ENCODE measurements around the gene DHRS7C. TPM values are rescaled to one million over a fixed set of nuclear protein-coding genes. Genes with fewer than 3 reads are reported as not detected.

Gene DHRS7C
- total and polyA plus RNA-seq, 12 donors = not detected

DNA sequence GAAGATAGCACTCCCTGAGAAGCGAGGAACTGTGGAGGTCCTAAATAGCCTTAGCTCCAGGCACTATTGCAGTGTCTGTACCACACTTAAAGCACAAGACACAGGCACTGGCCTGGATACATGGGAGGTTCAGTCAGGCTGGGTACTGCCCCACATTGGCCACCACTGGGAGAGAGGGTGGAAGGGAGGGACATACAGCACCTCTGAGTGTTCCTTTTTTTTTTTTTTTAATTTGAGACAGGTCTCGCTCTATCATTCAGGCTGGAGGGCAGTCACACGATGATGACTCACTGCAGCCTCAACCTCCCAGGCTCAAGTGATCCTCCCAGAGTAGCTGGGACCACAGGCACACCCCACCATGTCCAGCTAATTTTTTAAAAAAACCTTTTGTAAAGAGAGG, 29.1 kb upstream of the DHRS7C start:
- no peaks in the 10 kb centered on the region for H3K36me3 ChIP-seq (replicated peaks in 1 of 2)
- no peaks in the 10 kb centered on the region for H3K4me1 ChIP-seq (replicated peaks in 1 of 2)
- H3K27me3 ChIP-seq = no peaks in the 10 kb centered on the region
- H3K9me3 ChIP-seq (replicated peaks in 1 of 3) = no peaks in the 10 kb centered on the region
- 43 to 83% (median 68%) methylated on average over 3 of the region's 3 CpGs for WGBS, 4 donors
- intact Hi-C loops (cut with DNase I) = no loop called here
- no peak overlapping the region for H3K27ac ChIP-seq
- no peak overlapping the region for H3K4me3 ChIP-seq
- TF ChIP-seq, protein P1, sequence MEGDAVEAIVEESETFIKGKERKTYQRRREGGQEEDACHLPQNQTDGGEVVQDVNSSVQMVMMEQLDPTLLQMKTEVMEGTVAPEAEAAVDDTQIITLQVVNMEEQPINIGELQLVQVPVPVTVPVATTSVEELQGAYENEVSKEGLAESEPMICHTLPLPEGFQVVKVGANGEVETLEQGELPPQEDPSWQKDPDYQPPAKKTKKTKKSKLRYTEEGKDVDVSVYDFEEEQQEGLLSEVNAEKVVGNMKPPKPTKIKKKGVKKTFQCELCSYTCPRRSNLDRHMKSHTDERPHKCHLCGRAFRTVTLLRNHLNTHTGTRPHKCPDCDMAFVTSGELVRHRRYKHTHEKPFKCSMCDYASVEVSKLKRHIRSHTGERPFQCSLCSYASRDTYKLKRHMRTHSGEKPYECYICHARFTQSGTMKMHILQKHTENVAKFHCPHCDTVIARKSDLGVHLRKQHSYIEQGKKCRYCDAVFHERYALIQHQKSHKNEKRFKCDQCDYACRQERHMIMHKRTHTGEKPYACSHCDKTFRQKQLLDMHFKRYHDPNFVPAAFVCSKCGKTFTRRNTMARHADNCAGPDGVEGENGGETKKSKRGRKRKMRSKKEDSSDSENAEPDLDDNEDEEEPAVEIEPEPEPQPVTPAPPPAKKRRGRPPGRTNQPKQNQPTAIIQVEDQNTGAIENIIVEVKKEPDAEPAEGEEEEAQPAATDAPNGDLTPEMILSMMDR (IDR thresholded peaks at IDR 0.05) = no peak
- TF ChIP-seq POLR2A (IDR thresholded peaks at IDR 0.05) = no peak
- DNase-seq = no peak

DNA sequence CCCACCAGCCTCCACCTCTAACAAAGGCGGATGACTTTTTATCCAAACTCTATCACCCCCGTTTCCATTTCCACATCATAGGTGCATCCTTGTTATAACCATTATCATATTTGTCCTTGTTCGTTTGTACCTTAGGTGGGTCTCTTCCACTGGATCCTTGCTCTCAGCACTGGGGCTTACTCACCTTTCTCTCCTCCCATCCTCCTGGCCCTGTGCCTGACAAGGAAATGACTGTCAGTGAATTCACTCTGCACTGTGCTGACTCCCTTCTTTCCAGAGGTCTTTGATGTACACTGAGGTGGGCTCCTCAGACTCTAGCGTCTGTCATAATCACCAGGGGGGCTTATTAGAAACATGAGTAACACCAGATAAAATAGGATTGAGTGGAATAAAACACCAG, 27.4 kb upstream of the DHRS7C start:
- no peak overlapping the region for H3K27ac ChIP-seq
- H3K4me1 ChIP-seq (replicated peaks in 1 of 2) = no peaks in the 10 kb centered on the region
- H3K36me3 ChIP-seq (replicated peaks in 1 of 2) = no peaks in the 10 kb centered on the region
- TF ChIP-seq POLR2A (IDR thresholded peaks at IDR 0.05) = no peak
- TF ChIP-seq, protein P1 (IDR thresholded peaks at IDR 0.05) = no peak
- no peaks in the 10 kb centered on the region for H3K27me3 ChIP-seq
- WGBS, 4 donors = 51 to 68% (median 64%) methylated on average over 4 of the region's 4 CpGs
- H3K4me3 ChIP-seq = no peak overlapping the region
- no peaks in the 10 kb centered on the region for H3K9me3 ChIP-seq (replicated peaks in 1 of 3)
- no peak for DNase-seq
- intact Hi-C loops (cut with DNase I) = no loop called here

- Histone ChIP-seq H3K4me3 (no peak overlapping the region), H3K27me3 (no peaks in the 10 kb centered on the region), H3K36me3 (replicated peaks in 1 of 2) (no peaks in the 10 kb centered on the region), H3K9me3 (replicated peaks in 1 of 3) (no peaks in the 10 kb centered on the region), H3K4me1 (replicated peaks in 1 of 2) (no peaks in the 10 kb centered on the region), H3K27ac (no peak overlapping the region)
- DNase-seq = peak in 5 of 7 donors; percentile 2 to 59 (median 22)
- intact Hi-C loops (cut with DNase I) = no loop called here
- no peak for TF ChIP-seq POLR2A (IDR thresholded peaks at IDR 0.05)
- TF ChIP-seq, protein P1 (IDR thresholded peaks at IDR 0.05) = no peak
- 45 to 55% (median 51%) methylated on average over 8 of the region's 8 CpGs for WGBS, 4 donors
Observed at GRCh38 chr17:9817086-9817485, 25.7 kb upstream of the DHRS7C start.

GRCh38 chr17:9816472-9816871, 25.1 kb upstream of the DHRS7C start:
- 37 to 83% (median 81%) methylated on average over 4 to 10 of the region's 10 CpGs for WGBS, 4 donors
- Histone ChIP-seq H3K9me3 (replicated peaks in 1 of 3) (no peaks in the 10 kb centered on the region), H3K27ac (no peak overlapping the region), H3K4me3 (no peak overlapping the region), H3K27me3 (no peaks in the 10 kb centered on the region), H3K4me1 (replicated peaks in 1 of 2) (no peaks in the 10 kb centered on the region), H3K36me3 (replicated peaks in 1 of 2) (no peaks in the 10 kb centered on the region)
- TF ChIP-seq POLR2A (IDR thresholded peaks at IDR 0.05) = no peak
- TF ChIP-seq, protein P1 (IDR thresholded peaks at IDR 0.05) = no peak
- DNase-seq = no peak
- intact Hi-C loops (cut with DNase I) = no loop called here

All from adrenal gland (tissue), 12 donors.